Right cardiac atrium (tissue), 5 donors: Measurements from ENCODE around the gene TANC2. TPM values are rescaled to one million over a fixed set of nuclear protein-coding genes. Genes with fewer than 3 reads are reported as not detected.
"Not testable (repeated sequence)": the region's sequence is repeated elsewhere in the genome, so short reads cannot be mapped to it uniquely, and the experiment has no call there.

Source experiments
- ATAC-seq, 2 donors: fragments of 200-7000 bp; cut with Tn5 transposase; one replicate each; pipeline versions ENCODE4 v1.8.0 to v1.9.1; 2020; ENCODE audit warnings: moderate library complexity in 2 of 2, mild to moderate bottlenecking in 1 of 2
- DNase-seq, 3 donors: peaks; one replicate each; pipeline ENCODE4 v3.0.0-alpha.2; 2020
- H3K27ac ChIP-seq: one replicate; pipeline ENCODE4 v1.5.1; 2013; ENCODE audit warnings: mild to moderate bottlenecking, low read length, control low read depth, moderate library complexity
- H3K27me3 ChIP-seq: one replicate; pipeline ENCODE4 v1.6.1; 2013; ENCODE audit not compliant: control insufficient read depth, insufficient read depth
- H3K4me1 ChIP-seq: one replicate; pipeline ENCODE4 v1.6.1; 2013; ENCODE audit warnings: low read length; ENCODE audit not compliant: control insufficient read depth, insufficient read depth
- H3K4me3 ChIP-seq: one replicate; pipeline ENCODE4 v1.5.1; 2013; ENCODE audit warnings: low read length, control low read depth
- H3K9me3 ChIP-seq: one replicate; pipeline ENCODE4 v1.6.1; 2013; ENCODE audit warnings: low read length; ENCODE audit not compliant: control insufficient read depth
- WGBS: extraction: QIAGEN DNeasy Blood & Tissue Kit; methylation state at CpG from one replicate; pipeline ENCODE4 v1.1.7; 2013; 5-methylcytosine and 5-hydroxymethylcytosine counted together
- intact Hi-C, 4 donors: fragments of 100-400 bp; cut with DNase I; formaldehyde crosslinking; loops; one replicate each; pipeline versions ENCODE4 v1.11.0 to v1.14.0; 2022 to 2023
- polyA plus RNA-seq: library from polyadenylated mRNA; stranded (reverse); fragments of 200-250 nt; gene quantifications from one replicate; pipeline ENCODE4 v1.2.3, GENCODE V29; 2013
- total RNA-seq, 4 donors: library from RNA; stranded (reverse); fragmentation: NEBNext Ultra II Directional; extraction: Animal tissue kit (Norgen Biotek cat#: 25700); gene quantifications; one replicate each; pipeline ENCODE4 v1.2.1, GENCODE V29; 2021
- donor health status: healthy with polysubstance abuse.
- donor health status: DM: no; HTN: yes; CAD: no.
- donor health status: DM: no; HTN: no; CAD: no.
- donor health status: DM: no; HTN: yes; CAD: no; lungs with severe emphysema.
- donor health status: DM: yes; HTN: yes; CAD: no.

The TANC2 gene
- total and polyA plus RNA-seq, 5 donors, result 3.1 to 20.8 (median 11.7) TPM

DNA sequence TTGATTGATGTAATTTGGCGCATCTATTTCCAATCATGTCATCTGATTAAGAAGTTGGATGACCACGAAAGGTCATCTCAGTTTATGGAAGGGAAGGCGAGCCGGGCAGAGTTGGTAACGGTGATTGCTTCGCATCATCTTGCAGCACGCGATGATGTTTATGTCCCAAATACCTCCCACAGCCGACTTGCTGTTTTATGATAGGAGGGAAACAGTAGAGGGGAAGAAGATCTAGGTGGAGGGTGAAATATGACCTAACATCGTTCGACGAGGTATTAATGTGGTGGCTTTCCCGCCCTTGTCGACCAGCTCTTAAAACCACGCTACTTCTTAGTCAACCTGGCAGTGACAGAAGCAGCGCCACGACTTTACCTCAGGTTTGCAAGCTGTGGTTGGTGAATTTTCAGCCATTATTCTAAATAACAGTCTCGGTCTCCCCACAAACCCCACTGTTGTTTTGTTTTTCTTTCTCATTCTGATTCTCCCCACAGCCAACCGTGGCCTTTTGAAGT is 805 bp upstream of the TANC2 start:
- intact Hi-C loops, result loop anchor here in 2 of 4 donors (5.0 kb wide), 2 partner anchors 258 to 263 kb away; no protein-coding TSS in a partner anchor
- no peak for ATAC-seq
- 75% methylated on average over 19 of the region's 19 CpGs for WGBS

DNA sequence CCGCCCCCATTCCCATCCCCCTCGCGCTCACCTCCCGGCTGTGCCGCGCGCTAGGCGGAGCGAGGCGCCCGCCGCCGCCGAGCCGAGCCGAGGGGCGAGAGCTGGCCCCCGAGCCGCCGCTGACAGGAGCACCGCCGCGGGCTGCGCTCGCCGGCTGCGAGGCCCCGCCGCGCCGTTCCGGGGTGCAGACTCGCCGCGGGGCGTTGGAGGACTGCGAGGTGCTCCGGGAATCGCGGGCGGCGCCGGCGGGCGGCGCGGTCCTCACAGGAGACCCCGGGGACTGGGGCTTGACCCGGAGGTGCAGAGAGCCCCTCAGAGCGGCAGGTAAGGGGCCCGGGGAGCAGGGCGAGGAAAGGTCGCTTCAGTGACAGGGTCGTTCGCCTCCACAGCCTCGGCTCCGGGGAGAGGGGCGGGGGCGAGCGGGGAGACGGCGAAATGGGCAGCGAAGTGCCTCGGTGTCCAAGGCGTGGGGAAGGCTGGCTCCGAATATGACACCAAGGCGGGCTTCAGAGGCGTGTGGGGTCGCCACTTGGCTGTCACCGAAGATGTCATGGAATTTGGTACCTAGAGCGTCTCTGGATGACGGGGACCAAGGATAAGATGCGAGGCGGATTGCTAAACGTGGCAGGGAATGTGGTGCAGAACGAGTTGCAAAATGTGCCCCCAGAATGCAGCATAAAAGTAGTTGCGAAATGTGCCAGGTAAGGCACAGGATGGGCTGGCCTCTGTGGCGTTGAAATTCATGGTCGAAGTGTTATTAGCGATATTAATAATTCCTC is 580 bp downstream of the TANC2 start:
- Histone ChIP-seq H3K4me3 (peak overlapping the region; percentile 98), H3K9me3 (no peaks in the 10 kb centered on the region), H3K4me1 (no peaks in the 10 kb centered on the region), H3K27ac (peak overlapping the region; percentile 53), H3K27me3 (no peaks in the 10 kb centered on the region)
- ATAC-seq (peak; percentile 62 to 66), DNase-seq (peak in 1 of 3 donors; percentile 84)
- under 1% methylated on average over 80 of the region's 80 CpGs for WGBS
- intact Hi-C loops, result loop anchor here in 2 of 4 donors (5.0 kb wide), 2 partner anchors 259 to 264 kb away; no protein-coding TSS in a partner anchor

More for the DNA sequence above, 805 bp upstream of the TANC2 start:
- no peaks in the 10 kb centered on the region for H3K9me3 ChIP-seq
- no peaks in the 10 kb centered on the region for H3K27me3 ChIP-seq
- peak overlapping the region; percentile 71 for H3K27ac ChIP-seq
- peak overlapping the region; percentile 98 for H3K4me3 ChIP-seq
- no peak for DNase-seq
- no peaks in the 10 kb centered on the region for H3K4me1 ChIP-seq

DNA sequence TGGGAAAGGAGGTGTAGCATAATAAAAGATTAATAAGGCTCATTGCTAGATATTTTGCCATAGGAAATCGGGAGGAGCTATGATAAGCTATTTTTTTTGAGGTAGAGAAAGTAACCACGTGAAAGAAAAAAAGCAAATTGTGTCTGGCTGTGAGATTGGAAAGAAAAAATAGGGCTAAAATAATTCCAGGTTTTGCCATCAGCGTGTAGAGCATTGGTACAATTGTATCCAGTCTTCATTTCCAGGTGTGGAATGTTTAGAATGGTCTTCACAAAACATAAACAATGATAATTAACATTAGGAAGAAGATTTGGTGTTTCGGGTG is 1.1 kb downstream of the TANC2 start:
- H3K4me1 ChIP-seq, result no peaks in the 10 kb centered on the region
- H3K4me3 ChIP-seq, result peak overlapping the region; percentile 98
- WGBS, result 11% methylated on average over 4 of the region's 4 CpGs
- no peaks in the 10 kb centered on the region for H3K27me3 ChIP-seq
- intact Hi-C loops, result loop anchor here in 2 of 4 donors (5.0 kb wide), 2 partner anchors 260 to 265 kb away; no protein-coding TSS in a partner anchor
- DNase-seq (no peak), ATAC-seq (no peak)
- H3K27ac ChIP-seq, result no peak overlapping the region
- no peaks in the 10 kb centered on the region for H3K9me3 ChIP-seq

DNA sequence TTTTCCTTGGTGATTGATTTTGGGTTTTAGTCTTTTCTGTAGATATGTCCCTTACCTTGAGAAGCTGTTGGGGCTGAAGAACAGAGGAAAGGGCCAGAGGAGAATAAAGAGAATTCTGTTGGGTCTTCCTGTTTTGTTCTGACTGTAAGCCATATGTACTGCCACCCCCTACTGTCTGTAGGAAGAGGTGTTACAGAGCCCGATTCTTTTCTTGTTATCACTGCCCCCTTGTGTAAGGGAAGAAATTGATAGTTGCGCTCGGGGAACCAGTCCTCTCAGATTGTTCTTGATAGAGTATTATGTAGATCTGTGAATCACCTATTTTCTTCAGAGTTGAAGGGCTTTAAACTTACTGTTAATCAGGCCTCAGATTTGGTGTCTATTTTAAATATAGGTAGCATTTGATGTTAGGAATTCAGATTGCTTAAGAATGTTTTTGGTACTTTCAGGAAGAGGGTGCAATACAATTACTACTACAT is 2.4 kb downstream of the TANC2 start:
- H3K4me3 ChIP-seq, result no peak overlapping the region
- H3K9me3 ChIP-seq, result no peaks in the 10 kb centered on the region
- 4% methylated on average over 3 of the region's 3 CpGs for WGBS
- intact Hi-C loops, result loop anchor here (2.0 to 5.0 kb wide), 4 partner anchors 261 to 266 kb away; no protein-coding TSS in a partner anchor
- no peaks in the 10 kb centered on the region for H3K27me3 ChIP-seq
- no peaks in the 10 kb centered on the region for H3K4me1 ChIP-seq
- peak; percentile 68 to 69 for ATAC-seq
- H3K27ac ChIP-seq, result no peak overlapping the region
- no peak for DNase-seq

DNA sequence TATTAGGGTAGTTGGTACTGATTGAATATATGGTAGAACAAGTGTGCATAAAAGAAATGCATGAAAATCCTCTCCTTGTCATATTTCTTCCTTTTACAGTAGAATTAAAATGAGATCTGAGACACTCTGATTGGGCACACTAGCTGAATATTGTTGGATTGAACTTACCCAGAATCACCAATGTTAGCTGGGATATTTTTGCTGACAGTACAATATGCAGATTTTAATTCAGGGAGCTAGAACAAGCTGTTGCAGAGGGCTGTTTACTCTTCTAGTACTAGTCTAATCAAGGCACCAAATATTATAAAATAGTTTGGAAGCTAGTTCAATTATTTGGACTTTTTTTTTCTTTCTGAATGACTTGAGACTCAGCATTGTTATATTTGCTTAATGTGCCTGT is 4.6 kb downstream of the TANC2 start:
- H3K27me3 ChIP-seq, result no peaks in the 10 kb centered on the region
- no peak overlapping the region for H3K4me3 ChIP-seq
- H3K27ac ChIP-seq, result no peak overlapping the region
- ATAC-seq, result no peak
- no peaks in the 10 kb centered on the region for H3K4me1 ChIP-seq
- H3K9me3 ChIP-seq, result no peaks in the 10 kb centered on the region
- intact Hi-C loops, result no loop called here
- DNase-seq, result no peak

DNA sequence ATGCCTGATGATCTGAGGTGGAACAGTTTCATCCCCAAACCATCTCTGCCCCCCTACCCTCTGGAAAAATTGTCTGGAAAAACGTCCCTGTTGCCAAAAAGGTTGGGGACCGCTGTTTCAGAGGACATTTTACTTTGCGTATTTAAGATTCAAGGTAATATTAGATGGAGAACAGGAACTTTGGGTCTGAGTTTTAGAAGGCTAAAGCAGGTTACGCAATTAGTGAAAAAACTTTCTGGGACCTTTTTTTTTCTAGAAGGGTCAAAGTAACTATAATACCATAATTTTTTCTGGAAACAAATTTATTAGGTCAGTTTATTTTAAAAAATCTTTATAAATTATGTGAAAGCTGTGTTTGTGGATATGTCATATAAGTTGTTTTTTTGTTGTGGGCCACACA is 5.8 kb downstream of the TANC2 start:
- Histone ChIP-seq H3K4me1 (no peaks in the 10 kb centered on the region), H3K27ac (no peak overlapping the region), H3K27me3 (no peaks in the 10 kb centered on the region), H3K4me3 (no peak overlapping the region), H3K9me3 (no peaks in the 10 kb centered on the region)
- ATAC-seq (no peak), DNase-seq (no peak)
- WGBS, result 74% methylated on average over 4 of the region's 4 CpGs
- intact Hi-C loops, result no loop called here

DNA sequence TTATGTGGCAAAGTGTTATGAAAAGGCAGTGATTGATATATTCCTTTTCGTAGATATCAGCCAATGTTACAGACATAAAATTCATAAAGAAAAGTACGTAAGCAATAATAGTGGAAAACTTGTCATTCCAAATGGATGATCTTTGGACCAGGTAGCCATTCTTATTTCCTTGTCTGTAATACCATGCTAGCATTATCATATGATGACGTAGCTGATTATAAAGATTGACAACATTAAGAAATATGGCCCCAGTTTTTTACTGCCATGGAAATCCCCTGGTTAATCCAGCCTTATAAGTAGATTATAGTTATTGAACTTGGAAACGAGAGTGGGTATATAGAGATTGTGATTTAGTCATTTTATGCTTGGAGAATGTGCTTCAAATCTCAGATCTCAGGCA is 8.8 kb downstream of the TANC2 start:
- Histone ChIP-seq H3K4me3 (no peak overlapping the region), H3K9me3 (no peaks in the 10 kb centered on the region), H3K27me3 (no peaks in the 10 kb centered on the region), H3K4me1 (no peaks in the 10 kb centered on the region), H3K27ac (no peak overlapping the region)
- DNase-seq, result no peak
- no peak for ATAC-seq
- intact Hi-C loops, result no loop called here
- 92% methylated on average over 4 of the region's 4 CpGs for WGBS

DNA sequence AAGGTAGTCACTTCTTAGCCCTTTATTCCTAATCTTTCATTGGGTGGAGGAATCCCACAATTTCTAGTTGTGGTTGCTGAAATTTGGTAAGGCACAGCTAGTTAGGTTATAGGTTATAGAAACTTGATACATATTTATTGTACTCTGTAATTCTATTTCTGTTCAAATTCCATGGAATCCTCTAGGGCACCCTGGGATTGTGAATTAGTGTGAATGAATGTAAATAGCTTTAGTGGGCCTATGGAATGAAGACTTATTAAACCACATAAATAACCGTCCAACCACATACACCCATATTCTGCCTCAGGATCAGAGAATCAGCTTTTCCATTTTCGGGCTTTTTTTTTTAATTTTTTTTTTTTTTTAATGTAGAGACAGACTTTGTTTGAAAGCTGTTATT is 9.2 kb downstream of the TANC2 start:
- no peaks in the 10 kb centered on the region for H3K9me3 ChIP-seq
- 88% methylated on average over 2 of the region's 2 CpGs for WGBS
- no peaks in the 10 kb centered on the region for H3K27me3 ChIP-seq
- ATAC-seq, result no peak
- no peak overlapping the region for H3K4me3 ChIP-seq
- no peak for DNase-seq
- no peaks in the 10 kb centered on the region for H3K4me1 ChIP-seq
- H3K27ac ChIP-seq, result no peak overlapping the region
- intact Hi-C loops, result no loop called here

DNA sequence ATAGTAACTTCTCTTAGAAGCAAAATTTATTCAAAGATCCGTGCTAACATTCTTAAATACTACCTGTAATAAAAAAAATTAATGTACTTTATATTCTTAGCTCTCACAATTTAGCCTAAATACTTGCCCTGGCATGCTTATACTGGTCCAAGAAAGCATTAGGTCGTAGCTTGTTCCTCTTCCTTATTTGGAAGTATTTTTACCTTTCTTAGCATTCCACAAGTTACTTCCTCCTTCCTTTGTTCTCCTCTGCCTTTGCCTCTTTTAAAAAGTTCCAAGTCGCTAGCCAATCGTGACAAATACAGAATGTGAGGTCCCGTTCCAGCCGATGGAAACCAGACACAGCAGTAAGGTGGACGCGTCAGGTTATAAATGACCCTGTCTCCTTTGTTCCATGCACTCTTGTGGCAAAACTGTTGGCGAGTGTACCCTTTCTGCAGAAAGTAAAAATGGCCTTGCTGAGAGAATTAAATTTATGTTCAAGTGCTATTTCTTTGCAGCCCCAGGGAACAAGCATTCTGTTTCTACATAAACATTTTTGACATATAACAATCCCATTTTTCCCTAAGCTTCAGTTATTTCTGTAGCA is 10.7 kb downstream of the TANC2 start:
- H3K9me3 ChIP-seq, intact Hi-C loops, H3K27ac ChIP-seq, H3K4me3 ChIP-seq, H3K27me3 ChIP-seq, ATAC-seq, H3K4me1 ChIP-seq, DNase-seq: not testable (repeated sequence)
- WGBS, result 86% methylated on average over 9 of the region's 9 CpGs

DNA sequence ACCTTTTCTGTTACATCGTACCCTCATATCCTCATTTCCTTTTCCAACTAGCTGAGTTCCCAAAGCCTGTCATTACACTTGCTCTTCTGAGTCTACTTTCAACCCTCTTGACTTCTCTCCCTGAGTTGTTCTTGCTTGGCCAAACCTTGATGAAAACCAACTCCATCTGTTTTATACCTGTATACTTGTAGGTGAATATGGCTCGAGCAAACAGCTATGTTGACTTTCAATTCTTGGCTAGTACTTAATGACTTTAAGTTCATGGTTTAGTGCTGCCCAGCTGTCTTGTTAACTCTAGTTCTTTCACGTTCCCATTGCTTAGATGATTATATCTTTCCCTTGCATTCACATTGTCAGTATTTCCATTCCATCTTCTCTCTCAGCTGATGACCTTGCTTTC is 14.8 kb downstream of the TANC2 start:
- Histone ChIP-seq H3K9me3 (no peaks in the 10 kb centered on the region), H3K27ac (no peak overlapping the region), H3K4me1 (no peaks in the 10 kb centered on the region), H3K27me3 (no peaks in the 10 kb centered on the region), H3K4me3 (no peak overlapping the region)
- ATAC-seq, result no peak
- intact Hi-C loops, result no loop called here
- WGBS, result 87% methylated on average over 3 of the region's 3 CpGs
- DNase-seq, result no peak

DNA sequence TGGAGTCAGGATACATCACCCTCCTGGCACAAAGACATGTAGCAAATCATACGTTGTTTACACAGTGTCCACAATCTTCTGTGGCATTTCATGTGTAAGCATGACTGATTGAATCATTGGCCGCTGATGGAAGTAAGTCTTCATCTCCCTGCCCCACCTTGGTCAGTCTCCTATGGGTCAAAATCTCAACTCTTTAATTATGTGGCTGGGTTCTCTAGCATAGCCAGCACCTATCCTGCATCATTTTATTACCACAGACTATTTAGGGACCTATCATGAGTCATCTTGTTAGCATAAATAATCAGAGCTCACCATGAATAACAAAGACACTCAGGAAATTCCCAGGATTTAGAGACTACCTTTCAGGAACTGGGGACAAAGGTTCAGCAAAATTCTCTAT is 15.9 kb downstream of the TANC2 start:
- no peak for ATAC-seq
- 92% methylated on average over 2 of the region's 2 CpGs for WGBS

More for the DNA sequence above, 15.9 kb downstream of the TANC2 start:
- Histone ChIP-seq H3K9me3 (no peaks in the 10 kb centered on the region), H3K4me1 (no peaks in the 10 kb centered on the region), H3K27ac (no peak overlapping the region), H3K4me3 (no peak overlapping the region), H3K27me3 (no peaks in the 10 kb centered on the region)
- no peak for DNase-seq
- intact Hi-C loops, result no loop called here
